Activated naive CD4-positive, alpha-beta T cell treated with anti-CD3 and anti-CD28 coated beads, Interleukin-2, amount 50 U/mL, for 72 hours (primary cell): Measurements from ENCODE around the gene ANTKMT. TPM values are rescaled to one million over a fixed set of nuclear protein-coding genes. Genes with fewer than 3 reads are reported as not detected.

Experiments used
- ATAC-seq, 2 donors: fragments of 150-1000 bp; cut with Tn5 transposase; 2 replicates each; pipeline ENCODE4 v1.10.0; 2021; ENCODE audit warnings: mild to moderate bottlenecking in 2 of 2, moderate library complexity in 2 of 2
- DNase-seq, 2 donors: peaks; one replicate each; pipeline ENCODE4 v3.0.0; 2021 to 2022; ENCODE audit warnings: low spot score in 2 of 2
- H3K27ac Mint-ChIP-seq, 2 donors: one replicate each; pipeline ENCODE4 v1.8.0; 2022; ENCODE audit warnings: mild to moderate bottlenecking in 2 of 2, mixed read lengths in 2 of 2
- H3K36me3 Mint-ChIP-seq, 2 donors: one replicate each; pipeline ENCODE4 v1.8.0; 2022; ENCODE audit warnings: mixed read lengths in 2 of 2
- H3K9me3 Mint-ChIP-seq, 2 donors: one replicate each; pipeline ENCODE4 v1.8.0; 2022; ENCODE audit warnings: mixed read lengths in 2 of 2
- total RNA-seq, 2 donors: library from RNA; stranded (reverse); gene quantifications; one replicate each; pipeline ENCODE4 v1.2.3, GENCODE V29; 2022

The ANTKMT gene
- total RNA-seq, 2 donors from 2014 or later, result 17.6 to 22.6 TPM

- ATAC-seq (no peak), DNase-seq (no peak)
- Mint-ChIP-seq H3K36me3 (no peaks in the 10 kb centered on the region), H3K9me3 (no peaks in the 10 kb centered on the region), H3K27ac (no peak overlapping the region)
Observed at GRCh38 chr16:769184-769784, 48.3 kb downstream of the ANTKMT start.

DNA sequence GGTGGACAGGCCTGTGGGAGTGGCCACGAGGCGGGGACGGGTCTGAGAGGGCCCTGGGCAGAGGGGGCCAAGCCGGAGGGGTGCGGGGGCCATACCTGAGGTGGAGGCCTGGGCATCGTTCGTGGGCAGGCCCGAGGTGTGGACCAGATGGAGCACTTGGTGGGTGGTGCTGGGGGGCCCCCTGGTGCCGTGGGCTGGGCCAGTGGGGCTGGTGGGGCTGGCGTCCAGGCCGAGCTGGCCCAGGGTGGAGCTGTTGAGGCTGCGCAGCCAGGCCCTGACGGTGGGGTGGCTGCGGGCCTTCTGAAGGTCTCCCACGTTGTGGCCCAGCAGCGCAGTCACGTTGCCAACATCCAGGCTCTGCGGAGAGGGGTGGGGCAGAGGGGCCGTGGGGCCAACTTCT is 49.0 kb downstream of the ANTKMT start:
- no peak for ATAC-seq
- Mint-ChIP-seq H3K27ac (no peak overlapping the region), H3K9me3 (no peaks in the 10 kb centered on the region), H3K36me3 (no peaks in the 10 kb centered on the region)
- DNase-seq, result no peak

- Mint-ChIP-seq H3K27ac (no peak overlapping the region), H3K36me3 (no peaks in the 10 kb centered on the region), H3K9me3 (no peaks in the 10 kb centered on the region)
- DNase-seq, result no peak
- ATAC-seq, result no peak
Observed at GRCh38 chr16:770411-770810, 49.5 kb downstream of the ANTKMT start.

Other genes with a start within 250 kb of the ANTKMT start
- 10 to 100 TPM; 55.5 to 76.5 TPM for gene CAPN15, start 193.4 kb upstream of the ANTKMT start, total RNA-seq
- not detected for gene PRR35, start 160.8 kb upstream of the ANTKMT start, total RNA-seq
- 1 to 10 TPM in 1 of 2 donors, under 1 TPM in 1; 0.59 to 1.8 TPM for gene NHLRC4, start 154.1 kb upstream of the ANTKMT start, total RNA-seq
- gene PIGQ, start 151.2 kb upstream of the ANTKMT start, total RNA-seq, result 10 to 100 TPM; 21.9 to 24.2 TPM
- gene RAB40C, start 131.1 kb upstream of the ANTKMT start, total RNA-seq, result 10 to 100 TPM; 12.1 to 13.0 TPM
- under 1 TPM; 0.33 to 0.71 TPM for gene WFIKKN1, start 90.2 kb upstream of the ANTKMT start, total RNA-seq
- gene METTL26, start 84.8 kb upstream of the ANTKMT start, total RNA-seq, result 100 to 1,000 TPM in 1 of 2 donors, 10 to 100 TPM in 1; 47.2 to 120 TPM
- gene MCRIP2, start 79.3 kb upstream of the ANTKMT start, total RNA-seq, result 10 to 100 TPM; 33.7 to 52.0 TPM
- gene WDR90, start 71.8 kb upstream of the ANTKMT start, total RNA-seq, result 100 to 1,000 TPM in 1 of 2 donors, 10 to 100 TPM in 1; 36.1 to 101 TPM
- 100 to 1,000 TPM; 112 to 118 TPM for gene RHOT2, start 53.0 kb upstream of the ANTKMT start, total RNA-seq
- 1 to 10 TPM; 1.3 to 4.6 TPM for gene RHBDL1, start 45.5 kb upstream of the ANTKMT start, total RNA-seq
- 10 to 100 TPM; 61.2 to 69.9 TPM for gene STUB1, start 40.7 kb upstream of the ANTKMT start, total RNA-seq
- 10 to 100 TPM; 11.0 to 24.7 TPM for gene JMJD8, start 36.8 kb upstream of the ANTKMT start, total RNA-seq
- gene WDR24, start 30.7 kb upstream of the ANTKMT start, total RNA-seq, result 10 to 100 TPM; 16.0 to 19.1 TPM
- gene FBXL16, start 15.3 kb upstream of the ANTKMT start, total RNA-seq, result 10 to 100 TPM in 1 of 2 donors, 1 to 10 TPM in 1; 2.8 to 16.4 TPM
- gene METRN, start 6.0 kb upstream of the ANTKMT start, total RNA-seq, result 10 to 100 TPM; 10.1 to 14.7 TPM
- gene CCDC78, start 5.3 kb downstream of the ANTKMT start, total RNA-seq, result 10 to 100 TPM in 1 of 2 donors, 1 to 10 TPM in 1; 6.2 to 10.7 TPM
- 10 to 100 TPM; 22.2 to 24.5 TPM for gene HAGHL, start 6.0 kb downstream of the ANTKMT start, total RNA-seq
- gene CIAO3, start 19.9 kb downstream of the ANTKMT start, total RNA-seq, result 100 to 1,000 TPM in 1 of 2 donors, 10 to 100 TPM in 1; 41.7 to 122 TPM
- not detected for gene MSLN, start 39.6 kb downstream of the ANTKMT start, total RNA-seq
- 10 to 100 TPM; 11.2 to 27.1 TPM for gene RPUSD1, start 67.2 kb downstream of the ANTKMT start, total RNA-seq
- 100 to 1,000 TPM in 1 of 2 donors, 10 to 100 TPM in 1; 98.7 to 116 TPM for gene CHTF18, start 67.5 kb downstream of the ANTKMT start, total RNA-seq
- not detected for gene GNG13, start 79.6 kb downstream of the ANTKMT start, total RNA-seq
- 10 to 100 TPM; 13.0 to 19.1 TPM for gene LMF1, start 249.8 kb downstream of the ANTKMT start, total RNA-seq